ENCODE results near the gene DNAJC16. TPM values are rescaled to one million over a fixed set of nuclear protein-coding genes. Genes with fewer than 3 reads are reported as not detected.
"Not testable (repeated sequence)": the region's sequence is repeated elsewhere in the genome, so short reads cannot be mapped to it uniquely, and the experiment has no call there.

Gene DNAJC16
- total and polyA plus RNA-seq, 8 donors = 15.9 to 26.3 (median 19.8) TPM

GRCh38 chr1:15510611-15511405 is 15.8 kb upstream of the DNAJC16 start:
- H3K4me3 ChIP-seq = no peak overlapping the region
- H3K36me3 ChIP-seq = peaks cover 0 to 29% of the 10 kb centered on the region in 2 donors
- H3K9me3 ChIP-seq = no peaks in the 10 kb centered on the region
- no peaks in the 10 kb centered on the region for H3K27me3 ChIP-seq
- H3K27ac ChIP-seq = no peak overlapping the region
- DNase-seq = no peak
- intact Hi-C loops (cut with DNase I) = no loop called here
- no peak for ATAC-seq
- TF ChIP-seq CTCF (IDR thresholded peaks at IDR 0.05) = no peak
- peaks cover 0 to 13% of the 10 kb centered on the region in 2 donors for H3K4me1 ChIP-seq

GRCh38 chr1:15513192-15513591 is 13.5 kb upstream of the DNAJC16 start:
- no peak for ATAC-seq
- DNase-seq = no peak
- no peak overlapping the region for H3K4me3 ChIP-seq
- no peak overlapping the region for H3K27ac ChIP-seq
- TF ChIP-seq CTCF (IDR thresholded peaks at IDR 0.05) = no peak
- intact Hi-C loops (cut with DNase I) = no loop called here
- no peaks in the 10 kb centered on the region for H3K27me3 ChIP-seq
- peaks cover 0 to 23% of the 10 kb centered on the region in 2 donors for H3K36me3 ChIP-seq
- H3K4me1 ChIP-seq = peaks cover 0 to 15% of the 10 kb centered on the region in 2 donors
- no peaks in the 10 kb centered on the region for H3K9me3 ChIP-seq

GRCh38 chr1:15513919-15514318 is 12.7 kb upstream of the DNAJC16 start:
- peaks cover 0 to 21% of the 10 kb centered on the region in 2 donors for H3K36me3 ChIP-seq
- H3K27me3 ChIP-seq = no peaks in the 10 kb centered on the region
- intact Hi-C loops (cut with DNase I) = no loop called here
- TF ChIP-seq CTCF (IDR thresholded peaks at IDR 0.05) = no peak
- no peak overlapping the region for H3K4me3 ChIP-seq
- ATAC-seq (no peak), DNase-seq (no peak)
- H3K4me1 ChIP-seq = peaks cover 0 to 15% of the 10 kb centered on the region in 2 donors
- H3K9me3 ChIP-seq = no peaks in the 10 kb centered on the region
- no peak overlapping the region for H3K27ac ChIP-seq

- intact Hi-C loops (cut with DNase I); H3K27ac ChIP-seq; H3K4me3 ChIP-seq; H3K27me3 ChIP-seq; DNase-seq; H3K9me3 ChIP-seq; ATAC-seq: not testable (repeated sequence)
- H3K4me1 ChIP-seq = peaks cover 0 to 15% of the 10 kb centered on the region in 2 donors
- peaks cover 0 to 20% of the 10 kb centered on the region in 2 donors for H3K36me3 ChIP-seq
Observed at GRCh38 chr1:15514557-15514956, 12.1 kb upstream of the DNAJC16 start.

GRCh38 chr1:15515022-15515663 is 11.5 kb upstream of the DNAJC16 start:
- intact Hi-C loops (cut with DNase I) = no loop called here
- no peak for ATAC-seq
- DNase-seq = no peak
- H3K27ac ChIP-seq = peak overlapping the region in 1 of 2 donors; percentile 58
- H3K27me3 ChIP-seq = no peaks in the 10 kb centered on the region
- no peaks in the 10 kb centered on the region for H3K9me3 ChIP-seq
- no peak for TF ChIP-seq CTCF (IDR thresholded peaks at IDR 0.05)
- peaks cover 0 to 15% of the 10 kb centered on the region in 2 donors for H3K4me1 ChIP-seq
- H3K36me3 ChIP-seq = peaks cover 0 to 20% of the 10 kb centered on the region in 2 donors
- no peak overlapping the region for H3K4me3 ChIP-seq

Measured in left lung (tissue), 10 donors.